OCI-LY7 (cell line): Measurements from ENCODE around the gene PPHLN1. TPM values are rescaled to one million over a fixed set of nuclear protein-coding genes. Genes with fewer than 3 reads are reported as not detected.

Experiments
- BruUV-seq: library from RNA; stranded (reverse); fragments of 400-500 nt; replicated peaks from 2 replicates; lab custom pipeline; 2021; lab: Mats Ljungman, UMichigan
- CTCF ChIA-PET: fragments of 300-600 bp; sonication (Branson Sonifier 250); formaldehyde crosslinking; loops from one replicate; lab custom pipeline; 2022; ENCODE audit warnings: antibody characterized with exemption; ENCODE audit not compliant: unreplicated experiment; lab: Charles Lee
- POLR2A ChIA-PET: fragments of 300-600 bp; sonication (Branson Sonifier 250); formaldehyde crosslinking; loops from one replicate; lab custom pipeline; 2022; ENCODE audit warnings: antibody characterized with exemption; lab: Charles Lee
- DNase-seq: peaks from one replicate; pipeline ENCODE4 v3.0.0-alpha.2; 2015; ENCODE audit warnings: low spot score
- H2AFZ ChIP-seq: fragments of 200-600 bp; sonication (generic), shearing (Covaris generic); 2 replicates; pipeline ENCODE4 v1.6.1; 2014; ENCODE audit warnings: mild to moderate bottlenecking, antibody characterized with exemption, low read length, moderate library complexity
- H3K27ac ChIP-seq: fragments of 200-600 bp; sonication (generic); 2 replicates; pipeline ENCODE4 v1.5.1; 2014; ENCODE audit warnings: mixed run types, low read depth, mild to moderate bottlenecking, moderate library complexity, low read length, inconsistent platforms; ENCODE audit not compliant: poor library complexity, severe bottlenecking
- H3K36me3 ChIP-seq: fragments of 200-600 bp; sonication (generic); 2 replicates; pipeline ENCODE4 v1.6.1; 2014; ENCODE audit warnings: mild to moderate bottlenecking, antibody characterized with exemption, low read length, moderate library complexity, mixed read lengths; ENCODE audit not compliant: insufficient read depth
- H3K4me1 ChIP-seq: fragments of 200-600 bp; sonication (generic); 2 replicates; pipeline ENCODE4 v1.5.1; 2014; ENCODE audit warnings: mild to moderate bottlenecking, low read length; ENCODE audit not compliant: insufficient read depth, poor library complexity, severe bottlenecking
- H3K4me2 ChIP-seq: fragments of 200-600 bp; sonication (generic); 2 replicates; pipeline ENCODE4 v1.6.1; 2014; ENCODE audit warnings: mild to moderate bottlenecking, low read length
- H3K4me3 ChIP-seq: fragments of 200-600 bp; sonication (generic); 2 replicates; pipeline ENCODE4 v1.5.1; 2014; ENCODE audit warnings: mild to moderate bottlenecking, low read depth, low read length; ENCODE audit not compliant: poor library complexity, severe bottlenecking
- H3K79me2 ChIP-seq: fragments of 200-600 bp; sonication (generic); 2 replicates; pipeline ENCODE4 v1.6.1; 2016; ENCODE audit warnings: low read depth, mild to moderate bottlenecking, low read length, moderate library complexity, mixed read lengths; ENCODE audit not compliant: insufficient read depth
- H3K9me2 ChIP-seq: fragments of 200-600 bp; sonication (generic); 2 replicates; pipeline ENCODE4 v1.6.1; 2016; ENCODE audit warnings: mild to moderate bottlenecking, low read length, mixed read lengths; ENCODE audit not compliant: insufficient read depth
- H3K9me3 ChIP-seq: fragments of 200-600 bp; sonication (generic); 2 replicates; pipeline ENCODE4 v1.6.1; 2014; ENCODE audit warnings: mild to moderate bottlenecking, mixed run types, low read length, mixed read lengths
- H4K20me1 ChIP-seq: fragments of 200-600 bp; sonication (generic); 2 replicates; pipeline ENCODE4 v1.6.1; 2014; ENCODE audit warnings: mild to moderate bottlenecking, antibody characterized with exemption, low read length, moderate library complexity, mixed read lengths; ENCODE audit not compliant: insufficient read depth
- EZH2phosphoT487 ChIP-seq: fragments of 200-600 bp; sonication (generic); IDR thresholded peaks from 2 replicates; pipeline ENCODE4 v1.6.1; 2018; ENCODE audit warnings: low read depth, borderline replicate concordance, mild to moderate bottlenecking, mixed run types, antibody characterized with exemption, low read length, moderate library complexity, mixed read lengths
- intact Hi-C: fragments of 100-400 bp; cut with micrococcal nuclease; formaldehyde crosslinking; loops from one replicate; pipeline ENCODE4 v1.10.0; 2022; ENCODE audit not compliant: unreplicated experiment
- total RNA-seq, 2 experiments: library from RNA; depleted of rRNA in 1 of 2; stranded (reverse); fragments of >200 nt in 1 of 2; shearing (Covaris generic) in 1 of 2; gene quantifications; 2 replicates each; pipeline ENCODE4 v1.2.3, GENCODE V29; 2014 to 2022
- TF ChIP-seq, protein P1 (sequence below): fragments of 200-600 bp; sonication (generic); conservative IDR thresholded peaks from 2 replicates; pipeline ENCODE4 v1.5.1; 2014; ENCODE audit warnings: mild to moderate bottlenecking, antibody characterized with exemption, low read length, moderate library complexity, mixed read lengths

PPHLN1 gene
- total RNA-seq, 2 experiments from 2014 or later, result 95.3 to 97.6 TPM

DNA sequence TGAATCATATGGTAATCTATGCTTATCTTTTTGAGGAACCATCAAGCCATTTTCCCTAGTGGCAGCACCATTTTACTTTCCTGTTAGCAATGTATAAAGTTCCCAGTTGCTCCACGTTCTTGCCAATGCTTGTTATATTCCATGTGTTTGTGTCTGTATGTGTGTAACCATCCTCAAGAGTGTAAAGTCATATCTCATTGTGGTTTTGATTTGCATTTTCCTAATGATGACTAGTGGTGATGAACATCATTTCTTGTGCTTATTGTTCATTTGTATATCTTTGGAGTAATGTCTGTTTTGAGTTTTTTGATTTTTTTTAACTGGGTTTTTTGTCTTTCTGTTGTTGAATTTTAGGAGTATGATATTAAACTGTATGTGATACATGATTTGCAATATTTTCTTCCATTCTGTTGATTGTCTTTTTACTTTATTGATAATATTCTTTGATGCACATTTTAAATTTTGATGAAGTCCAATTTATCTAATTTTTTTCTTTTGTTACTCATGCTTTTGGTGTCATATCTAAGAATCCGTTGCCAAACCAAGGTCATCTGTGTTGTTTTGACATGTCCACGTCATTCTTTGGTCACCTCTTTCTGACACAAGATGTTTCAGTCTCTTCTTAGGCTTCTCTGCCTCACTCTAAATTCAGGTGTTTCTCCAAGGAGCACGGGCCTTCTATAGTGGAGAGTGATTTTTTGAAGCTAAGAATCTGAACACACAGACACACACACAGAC lies 36.1 kb downstream of the PPHLN1 start:
- H3K79me2 ChIP-seq, result peaks cover 8% of the 10 kb centered on the region; the same call in 1 of the 2 replicates
- H3K27ac ChIP-seq, result no peak overlapping the region
- no peak overlapping the region for H3K4me3 ChIP-seq
- H3K36me3 ChIP-seq, result peaks cover 59% of the 10 kb centered on the region
- CTCF ChIA-PET, result no interaction called here
- no peak for TF ChIP-seq EZH2phosphoT487
- TF ChIP-seq, protein P1, sequence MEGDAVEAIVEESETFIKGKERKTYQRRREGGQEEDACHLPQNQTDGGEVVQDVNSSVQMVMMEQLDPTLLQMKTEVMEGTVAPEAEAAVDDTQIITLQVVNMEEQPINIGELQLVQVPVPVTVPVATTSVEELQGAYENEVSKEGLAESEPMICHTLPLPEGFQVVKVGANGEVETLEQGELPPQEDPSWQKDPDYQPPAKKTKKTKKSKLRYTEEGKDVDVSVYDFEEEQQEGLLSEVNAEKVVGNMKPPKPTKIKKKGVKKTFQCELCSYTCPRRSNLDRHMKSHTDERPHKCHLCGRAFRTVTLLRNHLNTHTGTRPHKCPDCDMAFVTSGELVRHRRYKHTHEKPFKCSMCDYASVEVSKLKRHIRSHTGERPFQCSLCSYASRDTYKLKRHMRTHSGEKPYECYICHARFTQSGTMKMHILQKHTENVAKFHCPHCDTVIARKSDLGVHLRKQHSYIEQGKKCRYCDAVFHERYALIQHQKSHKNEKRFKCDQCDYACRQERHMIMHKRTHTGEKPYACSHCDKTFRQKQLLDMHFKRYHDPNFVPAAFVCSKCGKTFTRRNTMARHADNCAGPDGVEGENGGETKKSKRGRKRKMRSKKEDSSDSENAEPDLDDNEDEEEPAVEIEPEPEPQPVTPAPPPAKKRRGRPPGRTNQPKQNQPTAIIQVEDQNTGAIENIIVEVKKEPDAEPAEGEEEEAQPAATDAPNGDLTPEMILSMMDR, result no peak
- H3K9me3 ChIP-seq, result no peaks in the 10 kb centered on the region
- intact Hi-C loops, result no loop called here
- H4K20me1 ChIP-seq, result no peaks in the 10 kb centered on the region
- no peaks in the 10 kb centered on the region for H3K9me2 ChIP-seq
- no peak for DNase-seq
- POLR2A ChIA-PET, result interaction anchor here (1.4 kb wide), 1 partner anchor 21 kb away, joined by 3 read pairs; no protein-coding TSS in a partner anchor
- no peak overlapping the region for H3K4me2 ChIP-seq
- H2AFZ ChIP-seq, result no peak overlapping the region
- no TSS peak for BruUV-seq
- H3K4me1 ChIP-seq, result peaks cover 8% of the 10 kb centered on the region

DNA sequence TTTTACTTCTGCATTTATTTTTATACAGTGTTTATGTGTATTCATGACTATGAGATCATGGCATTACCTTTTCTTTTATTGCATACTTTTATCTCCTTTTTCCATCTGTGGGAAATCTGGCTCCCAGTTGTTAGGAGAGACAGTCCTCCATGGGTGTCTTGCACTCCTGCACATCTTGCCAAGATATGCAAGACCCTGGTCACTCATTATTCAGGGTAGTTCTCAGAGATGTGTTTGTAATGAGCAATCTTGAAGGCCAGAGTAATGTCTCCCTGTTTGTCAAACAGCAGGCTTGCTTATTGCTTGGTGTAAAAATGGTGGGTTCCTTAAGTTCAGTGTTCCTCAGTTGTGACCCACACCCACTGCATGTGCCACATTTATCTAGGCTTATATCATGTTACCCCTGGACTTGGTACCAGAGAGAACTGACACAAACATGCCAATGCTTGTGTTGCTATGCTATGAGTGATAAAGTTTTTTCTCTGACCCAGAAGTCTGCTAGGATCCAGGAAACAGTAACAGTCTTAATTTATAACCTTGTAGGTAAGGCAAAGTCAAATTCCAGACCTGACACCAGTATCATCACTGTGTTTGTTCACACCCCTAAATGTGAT lies 36.8 kb downstream of the PPHLN1 start:
- Histone ChIP-seq H3K4me3 (no peak overlapping the region), H3K36me3 (peaks cover 53% of the 10 kb centered on the region), H3K9me3 (no peaks in the 10 kb centered on the region), H3K4me1 (peaks cover 8% of the 10 kb centered on the region), H2AFZ (no peak overlapping the region), H4K20me1 (no peaks in the 10 kb centered on the region), H3K9me2 (no peaks in the 10 kb centered on the region), H3K4me2 (no peak overlapping the region), H3K27ac (no peak overlapping the region), H3K79me2 (peaks cover 8% of the 10 kb centered on the region; the same call in 1 of the 2 replicates)
- BruUV-seq, result no TSS peak
- TF ChIP-seq, protein P1, result no peak
- TF ChIP-seq EZH2phosphoT487, result no peak
- intact Hi-C loops, result no loop called here
- DNase-seq, result no peak
- ChIA-PET POLR2A (no interaction called here), CTCF (no interaction called here)
